HG03575 (cell line): ENCODE results near the gene FAM107B.
"Not testable (repeated sequence)": the region's sequence is repeated elsewhere in the genome, so short reads cannot be mapped to it uniquely, and the experiment has no call there.

ENCODE experiments used
- ATAC-seq: cut with Tn5 transposase; IDR thresholded peaks from one replicate; pipeline ENCODE4 v1.9.1; 2021; ENCODE audit not compliant: unreplicated experiment, insufficient number of reproducible peaks, low FRiP score; ENCODE audit errors: extremely low read depth

Gene FAM107B

DNA sequence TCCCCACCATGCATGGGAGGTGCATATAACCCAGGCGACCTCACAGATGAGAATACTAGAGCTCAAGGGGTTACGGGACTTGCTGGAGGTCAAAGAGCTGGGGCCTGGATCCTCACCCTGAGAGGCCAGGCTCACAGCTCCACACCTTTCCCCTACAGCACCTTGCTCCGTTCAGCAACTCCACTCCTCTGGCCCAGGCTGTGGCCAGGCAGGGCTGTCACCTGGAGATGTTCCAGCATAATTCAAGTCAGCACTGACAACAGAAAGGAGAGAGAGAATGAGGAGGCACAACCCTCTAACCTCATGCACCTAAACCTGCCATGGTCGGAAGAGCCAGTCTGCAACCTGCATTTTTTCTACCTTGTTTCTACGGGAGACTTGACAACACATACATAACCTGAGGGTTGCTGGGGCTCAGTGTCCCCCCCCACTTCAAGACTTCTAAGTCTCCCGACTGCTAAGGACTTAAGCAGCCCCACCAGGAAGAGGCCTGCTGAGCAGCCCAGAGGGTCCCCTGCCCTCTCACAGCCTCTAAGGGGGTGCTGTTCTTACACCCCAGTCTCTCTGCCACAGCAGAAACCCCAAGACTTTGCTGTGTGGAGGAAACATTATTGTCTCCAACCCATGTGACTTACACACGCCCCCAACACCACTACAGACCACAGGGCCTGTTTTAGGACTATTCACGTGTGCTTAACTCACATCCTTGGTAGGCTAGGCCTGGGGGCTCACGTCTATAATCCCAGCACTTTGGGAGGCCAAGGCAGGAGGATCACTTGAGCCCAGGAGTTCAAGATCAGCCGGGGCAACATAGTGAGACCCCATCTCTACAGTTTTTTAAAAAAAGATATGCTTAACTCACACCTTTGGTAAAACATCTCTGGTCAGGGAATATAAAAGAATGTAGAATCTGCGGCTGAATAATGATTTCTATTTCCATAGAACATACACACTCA is 175.6 kb downstream of the FAM107B start:
- no peak for ATAC-seq

DNA sequence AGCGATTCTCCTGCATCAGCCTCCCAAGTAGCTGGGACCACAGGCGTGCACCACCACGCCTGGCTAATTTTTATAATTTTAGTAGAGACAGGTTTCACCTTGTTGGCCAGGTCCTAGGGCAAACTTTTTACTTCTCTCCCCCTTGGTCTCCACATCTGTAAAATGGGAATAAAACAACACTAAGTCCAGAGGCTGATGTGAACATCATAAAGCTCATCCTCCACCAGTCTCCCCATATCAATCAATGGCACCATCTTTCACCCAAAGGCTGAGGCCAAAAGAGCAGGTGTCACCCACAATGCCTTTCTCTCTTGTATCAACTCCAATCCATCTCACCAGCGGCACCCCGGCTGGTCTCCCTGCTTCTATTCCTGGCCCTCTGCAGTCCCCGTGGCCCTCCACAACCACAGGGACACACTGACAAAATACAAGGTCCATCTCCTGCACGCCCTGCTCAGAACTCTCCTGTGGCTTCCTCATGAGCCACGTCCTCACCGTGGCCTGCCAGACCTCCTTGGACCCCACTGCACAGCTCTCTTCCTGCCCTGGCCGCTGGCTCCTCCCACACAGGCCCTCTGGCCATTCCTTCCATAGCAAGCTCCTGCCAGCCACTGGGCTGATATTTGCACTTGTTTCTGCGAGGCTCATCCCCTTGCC is 179.0 kb downstream of the FAM107B start:
- ATAC-seq = no peak

DNA sequence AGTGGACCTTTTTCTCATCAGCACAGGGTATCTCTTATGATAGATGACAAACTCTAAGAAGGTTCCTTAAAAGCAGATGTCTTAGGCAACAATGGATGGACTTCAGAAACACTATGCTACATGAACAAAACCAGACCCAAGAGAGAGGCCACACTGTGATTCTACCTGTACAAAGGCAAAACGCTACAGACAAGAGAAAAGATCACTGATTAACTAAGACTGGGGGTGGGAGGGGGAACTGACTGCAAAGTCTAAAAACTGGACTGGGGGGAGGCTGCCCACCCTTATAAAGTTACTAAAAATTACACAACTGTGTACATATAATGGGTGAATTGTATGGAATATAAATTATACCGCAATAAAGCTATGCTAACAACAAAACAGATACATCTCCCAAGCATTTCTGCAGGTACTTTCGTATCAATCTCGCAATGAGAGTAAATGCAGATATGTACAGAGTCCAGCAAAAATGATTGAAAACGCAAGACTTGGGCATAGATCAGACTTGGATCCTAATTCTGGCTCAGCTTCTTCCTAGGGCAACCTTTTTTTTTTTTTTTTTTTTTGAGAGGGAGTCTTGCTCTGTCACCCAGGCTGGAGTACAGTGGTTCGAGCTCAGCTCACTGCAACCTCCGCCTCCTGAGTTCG is 179.7 kb downstream of the FAM107B start:
- ATAC-seq = no peak

DNA sequence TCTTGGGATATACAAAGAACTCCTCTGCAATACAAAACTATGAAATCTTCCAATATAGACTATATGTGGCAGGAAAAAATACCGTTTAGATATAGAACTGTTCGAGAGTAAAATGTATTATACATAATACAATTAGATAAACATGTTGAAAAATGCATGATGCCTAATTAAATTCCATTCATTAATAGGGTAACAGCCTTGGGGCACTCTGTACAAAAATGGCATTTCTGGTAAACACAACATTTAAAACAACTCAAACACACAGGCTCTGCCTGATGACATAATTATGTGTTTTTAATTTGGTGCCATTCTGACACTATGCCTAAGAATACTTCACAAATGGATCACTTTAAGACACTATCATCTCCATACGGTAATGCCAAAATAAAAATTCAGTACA is 180.9 kb downstream of the FAM107B start:
- no peak for ATAC-seq

DNA sequence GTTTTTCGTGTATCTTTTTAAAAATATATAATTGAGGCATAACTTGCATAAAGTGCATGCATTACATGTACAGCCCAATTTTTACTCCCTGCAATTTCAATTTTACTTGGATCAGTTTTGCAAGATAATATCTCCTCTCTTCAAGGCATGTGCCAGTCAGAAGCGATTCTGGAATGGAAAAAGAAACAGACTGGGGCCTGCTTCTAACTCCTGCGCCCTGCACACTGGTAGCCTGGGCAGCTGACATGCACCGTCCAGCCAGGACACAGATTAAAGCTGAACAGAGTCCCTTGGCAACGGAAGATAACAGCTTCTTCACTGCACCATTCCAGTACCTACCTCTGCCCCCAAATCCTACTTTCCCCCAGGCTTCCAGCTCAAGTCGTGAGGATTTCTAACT is 182.1 kb downstream of the FAM107B start:
- ATAC-seq = no peak

GRCh38 chr10:14592026-14592425 is 182.7 kb downstream of the FAM107B start:
- ATAC-seq = no peak

- ATAC-seq = not testable (repeated sequence)
These were observed 185.8 kb downstream of the FAM107B start for GRCh38 chr10:14588938-14589294.

DNA sequence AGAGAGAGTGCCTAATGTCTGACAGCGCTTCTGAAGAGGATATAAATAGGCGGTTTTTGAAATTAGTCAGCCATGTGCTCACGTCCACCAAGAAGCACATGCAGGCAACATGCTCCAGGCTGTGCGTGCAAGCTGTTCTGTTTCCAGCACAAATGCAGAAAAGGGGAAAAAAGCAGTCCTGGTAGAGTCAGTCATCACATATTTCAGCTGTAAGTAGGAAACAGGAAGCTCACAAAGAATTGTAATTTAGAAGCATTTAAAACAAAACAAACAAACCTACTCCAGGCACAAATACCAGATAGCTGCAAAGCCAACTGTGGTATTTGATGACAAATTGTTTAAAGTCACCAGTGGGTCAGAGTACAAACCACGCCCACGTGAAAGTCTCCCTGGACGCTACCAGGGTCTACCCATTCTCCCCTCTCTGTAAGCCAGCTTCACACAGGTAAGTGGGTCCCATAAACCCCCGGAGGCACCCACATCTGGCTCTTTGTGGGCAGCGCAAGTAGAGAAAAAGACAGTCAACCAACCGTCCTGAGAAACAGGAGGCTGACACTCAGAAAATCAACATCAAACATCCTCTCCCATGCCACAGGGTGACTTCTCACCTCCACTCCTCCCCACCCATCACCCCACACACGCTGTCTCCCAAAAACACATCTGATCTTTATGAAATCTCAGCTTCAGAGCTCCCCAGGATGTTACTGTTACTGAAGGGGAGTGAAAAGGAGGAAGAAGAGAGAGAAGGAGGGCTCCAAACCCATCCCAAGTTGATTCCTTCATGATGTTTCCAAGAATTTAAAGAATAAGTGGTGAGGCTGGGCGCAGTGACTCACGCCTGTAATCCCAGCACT is 186.4 kb downstream of the FAM107B start:
- ATAC-seq = no peak

GRCh38 chr10:14587540-14588083 is 187.1 kb downstream of the FAM107B start:
- ATAC-seq = no peak

DNA sequence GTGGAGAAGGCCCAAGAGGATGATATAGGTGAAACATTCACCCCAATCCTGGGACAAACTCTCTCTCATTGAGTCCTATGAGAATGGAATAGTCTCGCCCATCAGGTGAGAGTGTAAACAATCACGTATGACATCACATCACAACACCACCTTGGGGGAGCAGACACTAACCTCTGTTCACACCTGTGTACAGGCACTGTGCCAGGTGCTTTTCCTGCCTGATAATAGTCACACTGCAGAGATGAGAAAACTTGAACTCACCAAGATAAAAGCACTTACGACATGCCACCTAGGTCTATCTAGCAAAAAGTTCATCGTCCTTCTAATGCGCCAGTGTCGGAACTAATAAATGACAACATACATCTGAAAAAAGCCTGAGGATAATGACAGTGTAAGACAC is 187.8 kb downstream of the FAM107B start:
- no peak for ATAC-seq

DNA sequence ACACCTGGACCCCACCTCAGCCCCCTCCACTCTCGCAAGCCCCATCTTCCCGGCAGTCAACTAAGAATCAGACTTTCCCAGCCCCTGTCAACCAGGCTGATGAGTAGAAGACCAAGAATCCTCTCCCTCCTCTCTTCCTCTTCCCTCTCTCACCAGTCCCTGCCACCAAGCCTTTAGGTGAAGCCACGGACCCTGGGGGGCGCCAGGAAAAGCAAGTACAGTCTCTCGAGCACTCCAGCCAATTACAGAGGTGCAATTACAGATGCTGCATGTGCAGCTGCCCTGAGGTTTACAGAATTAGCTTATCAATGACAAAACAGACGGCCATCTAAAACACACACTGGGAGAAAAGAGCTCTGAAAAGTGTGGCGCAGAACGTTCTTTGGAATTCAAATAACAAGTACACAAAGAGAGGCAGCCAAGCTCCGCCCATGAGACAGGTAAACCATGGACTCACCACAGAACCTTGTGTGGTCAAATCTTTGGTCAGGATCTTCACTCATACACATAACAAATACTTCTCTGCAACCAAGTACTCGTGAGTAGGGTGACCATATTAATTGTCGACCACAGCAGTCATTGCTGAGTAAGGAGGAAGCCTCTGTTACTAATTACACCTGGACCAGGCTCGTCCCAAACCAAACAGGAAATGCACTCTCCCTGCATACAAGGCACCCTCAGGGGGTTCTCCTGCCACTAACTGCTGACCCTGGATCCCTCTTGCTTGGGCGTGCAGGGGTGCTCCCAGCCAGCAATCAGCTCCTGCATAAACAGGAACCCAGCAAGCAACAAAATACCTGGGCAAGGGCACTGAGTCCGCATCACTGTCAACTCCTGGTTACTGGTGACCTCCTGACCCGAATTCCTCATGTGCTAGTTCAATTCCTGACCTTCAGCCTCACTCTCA is 189.2 kb downstream of the FAM107B start:
- no peak for ATAC-seq

- ATAC-seq = no peak
These were observed 190.0 kb downstream of the FAM107B start for GRCh38 chr10:14584661-14585060.

GRCh38 chr10:14583967-14584366 is 190.7 kb downstream of the FAM107B start:
- ATAC-seq = no peak

GRCh38 chr10:14583252-14583651 is 191.4 kb downstream of the FAM107B start:
- no peak for ATAC-seq

DNA sequence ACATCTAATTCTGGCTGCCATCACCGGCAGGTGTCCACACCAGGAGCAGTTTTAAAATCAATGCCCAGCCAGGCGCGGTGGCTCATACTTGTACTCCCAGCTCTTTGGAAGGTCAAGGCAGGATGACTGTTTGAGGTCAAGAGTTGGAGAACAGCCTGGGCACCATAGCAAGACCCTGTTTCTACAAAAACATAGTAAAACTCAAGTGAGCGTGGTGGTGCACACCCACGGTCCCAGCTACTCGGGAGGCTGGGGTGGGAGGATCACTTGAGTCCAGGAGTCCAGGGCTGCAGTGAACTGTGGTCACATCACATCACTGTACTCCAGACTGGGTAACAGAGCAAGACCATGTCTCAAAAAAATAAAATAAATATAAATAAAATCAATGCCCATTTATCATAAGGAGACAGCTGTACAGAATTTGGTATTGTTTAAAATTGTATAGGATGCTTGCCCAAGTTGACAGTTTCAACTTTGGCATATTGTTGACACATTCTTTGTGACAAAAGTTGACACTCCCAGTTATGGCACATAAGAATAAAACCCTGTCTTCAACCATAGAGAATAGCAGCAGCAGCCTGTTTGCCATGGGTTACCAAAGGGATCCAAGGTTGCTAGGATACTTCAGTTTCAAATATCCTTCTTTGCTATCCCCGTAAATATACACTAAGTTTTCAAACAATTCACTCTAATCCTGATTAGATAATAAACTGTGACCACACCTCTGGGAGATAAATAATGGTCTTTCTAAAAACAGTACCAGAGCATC is 193.0 kb downstream of the FAM107B start:
- no peak for ATAC-seq

DNA sequence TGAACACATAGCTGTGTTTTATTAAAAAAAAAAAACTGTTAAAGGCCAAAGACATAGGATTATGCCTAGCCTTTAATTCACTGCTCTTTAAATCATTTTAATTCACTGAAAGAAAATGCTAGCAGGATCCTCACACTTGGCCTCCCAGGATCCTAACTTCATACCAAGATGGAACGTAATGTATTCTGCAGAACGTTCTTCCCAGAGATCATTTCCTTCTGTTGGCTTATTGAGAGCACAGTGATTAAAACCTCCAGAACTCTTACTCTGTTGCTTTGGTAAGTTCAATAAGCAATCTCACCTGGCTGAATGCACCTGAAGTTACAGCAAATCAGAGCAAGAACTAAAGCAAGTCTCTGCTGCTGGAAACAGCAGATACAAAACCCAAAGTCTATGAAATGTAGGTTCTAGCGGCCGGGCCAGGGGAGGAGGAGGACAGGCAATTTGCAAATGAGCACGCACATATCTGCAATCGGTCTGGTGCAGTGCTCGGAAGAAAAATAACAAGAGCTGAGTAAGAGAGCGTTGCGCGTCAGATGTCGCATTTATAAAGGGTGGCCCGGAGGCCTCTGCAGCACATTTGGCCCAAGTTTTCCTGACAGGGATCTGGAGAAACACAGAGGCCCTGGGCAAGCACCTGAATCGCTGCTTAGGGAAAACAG is 193.9 kb downstream of the FAM107B start:
- ATAC-seq = no peak

DNA sequence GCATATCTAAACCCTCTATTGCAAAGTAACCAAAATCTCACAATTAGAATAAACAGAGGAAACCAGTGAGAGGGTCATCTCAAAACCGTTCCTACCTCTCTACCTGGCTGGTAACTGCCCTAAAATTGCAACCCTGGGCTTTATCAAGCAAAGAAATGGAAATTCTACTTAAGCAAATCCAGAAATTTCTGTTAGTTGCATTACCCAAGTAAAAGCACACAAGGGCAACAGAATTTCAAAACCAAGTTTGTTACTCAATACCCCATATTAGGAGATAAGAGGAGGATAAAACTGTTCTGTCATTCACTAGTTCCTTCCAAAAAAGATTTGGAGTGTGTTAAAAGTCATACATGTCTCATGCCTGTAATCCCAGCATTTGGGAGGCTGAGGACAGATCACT is 195.3 kb downstream of the FAM107B start:
- no peak for ATAC-seq
